ENCODE data around the gene SNAP47.

Gene SNAP47

DNA sequence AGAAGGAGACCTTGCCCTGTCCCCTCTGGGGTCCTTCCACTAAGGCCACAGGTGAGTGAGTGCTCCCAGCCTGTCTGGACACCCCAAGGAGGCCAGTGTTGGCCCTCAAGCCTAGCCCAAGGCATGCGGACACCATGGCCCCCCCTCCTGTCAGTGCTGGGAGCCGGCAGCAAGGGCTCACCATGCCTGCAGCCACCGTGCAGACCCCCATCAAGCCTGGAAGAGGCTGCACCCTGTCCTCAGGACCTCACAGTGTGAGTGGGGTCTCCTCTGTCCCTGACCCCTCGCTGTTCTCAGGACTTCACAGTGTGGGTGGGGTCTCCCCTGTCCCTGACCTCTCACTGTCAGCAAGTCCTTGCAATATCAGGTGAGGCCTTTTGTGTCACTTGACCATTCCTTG lies 47.0 kb downstream of the SNAP47 start:
- no peak overlapping the region for H3K27ac Mint-ChIP-seq
- TF ChIP-seq, protein P1, sequence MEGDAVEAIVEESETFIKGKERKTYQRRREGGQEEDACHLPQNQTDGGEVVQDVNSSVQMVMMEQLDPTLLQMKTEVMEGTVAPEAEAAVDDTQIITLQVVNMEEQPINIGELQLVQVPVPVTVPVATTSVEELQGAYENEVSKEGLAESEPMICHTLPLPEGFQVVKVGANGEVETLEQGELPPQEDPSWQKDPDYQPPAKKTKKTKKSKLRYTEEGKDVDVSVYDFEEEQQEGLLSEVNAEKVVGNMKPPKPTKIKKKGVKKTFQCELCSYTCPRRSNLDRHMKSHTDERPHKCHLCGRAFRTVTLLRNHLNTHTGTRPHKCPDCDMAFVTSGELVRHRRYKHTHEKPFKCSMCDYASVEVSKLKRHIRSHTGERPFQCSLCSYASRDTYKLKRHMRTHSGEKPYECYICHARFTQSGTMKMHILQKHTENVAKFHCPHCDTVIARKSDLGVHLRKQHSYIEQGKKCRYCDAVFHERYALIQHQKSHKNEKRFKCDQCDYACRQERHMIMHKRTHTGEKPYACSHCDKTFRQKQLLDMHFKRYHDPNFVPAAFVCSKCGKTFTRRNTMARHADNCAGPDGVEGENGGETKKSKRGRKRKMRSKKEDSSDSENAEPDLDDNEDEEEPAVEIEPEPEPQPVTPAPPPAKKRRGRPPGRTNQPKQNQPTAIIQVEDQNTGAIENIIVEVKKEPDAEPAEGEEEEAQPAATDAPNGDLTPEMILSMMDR (IDR thresholded peaks at IDR 0.05) = no peak
- peaks cover 4% of the 10 kb centered on the region for H3K4me1 Mint-ChIP-seq

DNA sequence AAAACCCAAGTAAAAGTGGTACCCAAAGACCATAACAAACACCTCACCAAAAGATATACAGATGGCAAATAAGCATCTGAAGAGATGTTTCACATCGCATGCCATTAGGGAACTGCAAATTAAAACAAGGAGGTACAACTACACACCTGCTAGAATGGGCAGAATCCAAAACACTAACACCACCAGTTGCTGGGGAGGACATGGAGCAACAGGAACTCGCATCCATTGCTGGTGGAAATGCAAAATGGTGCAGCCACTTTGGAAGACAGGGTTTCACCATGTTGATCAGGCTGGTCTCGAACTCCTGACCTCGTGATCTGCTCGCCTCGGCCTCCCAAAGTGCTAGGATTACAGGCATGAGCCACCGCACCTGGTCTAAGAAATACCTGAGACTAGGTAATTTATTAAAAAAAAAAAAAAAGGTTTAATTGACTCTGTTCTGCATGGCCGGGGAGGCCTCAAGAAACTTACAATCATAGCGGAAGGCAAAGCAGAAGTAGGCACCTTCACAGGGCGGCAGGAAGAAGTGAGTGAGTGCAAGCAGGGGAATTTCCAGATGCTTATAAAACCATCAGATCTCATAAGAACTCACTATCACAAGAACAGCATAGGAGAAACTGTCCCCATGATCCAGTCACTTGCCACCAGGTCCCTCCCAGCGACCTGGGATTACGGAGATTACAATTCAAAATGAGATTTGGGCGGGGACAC lies 50.0 kb downstream of the SNAP47 start:
- Mint-ChIP-seq H3K4me3 (peak overlapping the region; percentile 34), H3K4me1 (peaks cover 18% of the 10 kb centered on the region), H3K9me3 (no peaks in the 10 kb centered on the region), H3K27ac (no peak overlapping the region), H3K27me3 (ENCODE audit: low read depth, poor library complexity) (peaks cover 58% of the 10 kb centered on the region), H3K36me3 (ENCODE audit: low read depth) (peaks cover 16% of the 10 kb centered on the region)
- TF ChIP-seq, protein P1 (IDR thresholded peaks at IDR 0.05) = no peak
- no peak for DNase-seq

More for the DNA sequence above, 47.0 kb downstream of the SNAP47 start:
- Mint-ChIP-seq H3K27me3 (ENCODE audit: low read depth, poor library complexity) (peaks cover 32% of the 10 kb centered on the region), H3K9me3 (no peaks in the 10 kb centered on the region), H3K4me3 (no peak overlapping the region), H3K36me3 (ENCODE audit: low read depth) (peaks cover 16% of the 10 kb centered on the region)
- DNase-seq = no peak

DNA sequence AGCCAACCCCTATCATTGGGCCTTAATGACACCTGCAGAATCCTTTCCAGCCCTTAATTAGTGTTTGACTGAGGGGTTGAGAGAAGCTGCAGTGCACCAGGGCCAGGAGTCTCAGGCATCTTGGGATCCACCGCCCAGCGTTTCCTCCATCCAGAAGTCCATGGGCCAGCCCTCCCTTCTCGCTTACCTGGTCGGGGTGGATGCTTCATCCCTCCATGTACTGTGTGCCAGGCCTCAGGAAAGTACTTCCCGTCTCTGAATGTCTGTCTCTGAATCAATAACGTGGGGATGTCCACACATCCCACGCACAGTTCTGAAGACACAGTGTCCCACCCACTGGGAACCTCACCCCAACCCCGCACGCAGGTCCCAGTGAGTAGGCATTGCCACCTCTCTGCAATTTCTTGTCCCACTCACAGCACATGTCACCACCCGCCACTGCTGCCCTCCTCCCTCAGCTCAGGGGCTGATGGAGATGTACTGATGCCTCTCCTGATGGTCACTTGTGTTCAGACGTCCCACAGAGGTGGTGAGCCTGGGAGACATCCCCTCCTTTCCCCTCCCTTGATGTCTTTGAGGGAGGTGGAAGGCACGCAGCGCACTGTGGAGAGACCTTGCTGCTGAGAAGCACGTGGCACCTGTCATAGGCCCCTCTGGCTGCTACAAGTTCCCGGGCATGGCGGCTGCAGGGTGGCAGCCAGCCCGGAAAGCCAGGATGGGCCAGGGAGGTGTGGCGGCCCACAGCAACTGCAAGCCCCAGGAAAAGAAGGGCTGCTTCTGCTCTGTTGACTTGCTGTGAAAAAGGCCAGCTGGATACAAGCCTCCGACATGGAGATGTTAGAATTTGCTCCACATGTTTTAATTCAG lies 50.8 kb downstream of the SNAP47 start:
- H3K4me1 Mint-ChIP-seq = peaks cover 18% of the 10 kb centered on the region
- peak overlapping the region; percentile 42 for H3K4me3 Mint-ChIP-seq
- peaks cover 16% of the 10 kb centered on the region for H3K36me3 Mint-ChIP-seq (ENCODE audit: low read depth)
- TF ChIP-seq, protein P1 (IDR thresholded peaks at IDR 0.05) = no peak
- no peaks in the 10 kb centered on the region for H3K9me3 Mint-ChIP-seq
- peaks cover 63% of the 10 kb centered on the region for H3K27me3 Mint-ChIP-seq (ENCODE audit: low read depth, poor library complexity)
- no peak for DNase-seq
- H3K27ac Mint-ChIP-seq = no peak overlapping the region

GRCh38 chr1:227786673-227787512 lies 51.7 kb downstream of the SNAP47 start:
- H3K27ac Mint-ChIP-seq = no peak overlapping the region
- H3K27me3 Mint-ChIP-seq (ENCODE audit: low read depth, poor library complexity) = peaks cover 68% of the 10 kb centered on the region
- DNase-seq = no peak
- TF ChIP-seq, protein P1 (IDR thresholded peaks at IDR 0.05) = no peak
- peak overlapping the region; percentile 80 for H3K4me3 Mint-ChIP-seq
- H3K36me3 Mint-ChIP-seq (ENCODE audit: low read depth) = peaks cover 15% of the 10 kb centered on the region
- peaks cover 24% of the 10 kb centered on the region for H3K4me1 Mint-ChIP-seq
- H3K9me3 Mint-ChIP-seq = no peaks in the 10 kb centered on the region

- peak; percentile 92 for DNase-seq
- TF ChIP-seq, protein P1 (IDR thresholded peaks at IDR 0.05) = no peak
- Mint-ChIP-seq H3K4me1 (peaks cover 32% of the 10 kb centered on the region), H3K36me3 (ENCODE audit: low read depth) (peaks cover 7% of the 10 kb centered on the region), H3K27ac (no peak overlapping the region), H3K9me3 (no peaks in the 10 kb centered on the region), H3K4me3 (peak overlapping the region; percentile 80), H3K27me3 (ENCODE audit: low read depth, poor library complexity) (peaks cover 68% of the 10 kb centered on the region)
These were observed 52.5 kb downstream of the SNAP47 start for GRCh38 chr1:227787513-227788270.
